B cell (primary cell): ENCODE data around the gene CCND1.

Source experiments
- CTCF ChIP-seq: fragments of 200-600 bp; IDR thresholded peaks from one replicate; pipeline ENCODE4 v1.8.0; 2022; ENCODE audit warnings: antibody characterized with exemption, mild to moderate bottlenecking
- EZH2 ChIP-seq: IDR thresholded peaks from 2 replicates; pipeline ENCODE4 v1.6.1; 2012; ENCODE audit warnings: borderline replicate concordance, low read depth, mild to moderate bottlenecking, moderate library complexity, low read length; ENCODE audit not compliant: insufficient read depth, poor library complexity, severe bottlenecking

- TF ChIP-seq CTCF: no peak
- TF ChIP-seq EZH2: no peak
Measured at GRCh38 chr11:69615545-69616278, 25.2 kb upstream of the CCND1 start.
